ENCODE measurements around the gene EMC10. TPM values are rescaled to one million over a fixed set of nuclear protein-coding genes. Genes with fewer than 3 reads are reported as not detected.

The EMC10 gene
- polyA plus RNA-seq, 1 of the 3 experiments (the other 2 are of a cell fraction) = 218 TPM

DNA sequence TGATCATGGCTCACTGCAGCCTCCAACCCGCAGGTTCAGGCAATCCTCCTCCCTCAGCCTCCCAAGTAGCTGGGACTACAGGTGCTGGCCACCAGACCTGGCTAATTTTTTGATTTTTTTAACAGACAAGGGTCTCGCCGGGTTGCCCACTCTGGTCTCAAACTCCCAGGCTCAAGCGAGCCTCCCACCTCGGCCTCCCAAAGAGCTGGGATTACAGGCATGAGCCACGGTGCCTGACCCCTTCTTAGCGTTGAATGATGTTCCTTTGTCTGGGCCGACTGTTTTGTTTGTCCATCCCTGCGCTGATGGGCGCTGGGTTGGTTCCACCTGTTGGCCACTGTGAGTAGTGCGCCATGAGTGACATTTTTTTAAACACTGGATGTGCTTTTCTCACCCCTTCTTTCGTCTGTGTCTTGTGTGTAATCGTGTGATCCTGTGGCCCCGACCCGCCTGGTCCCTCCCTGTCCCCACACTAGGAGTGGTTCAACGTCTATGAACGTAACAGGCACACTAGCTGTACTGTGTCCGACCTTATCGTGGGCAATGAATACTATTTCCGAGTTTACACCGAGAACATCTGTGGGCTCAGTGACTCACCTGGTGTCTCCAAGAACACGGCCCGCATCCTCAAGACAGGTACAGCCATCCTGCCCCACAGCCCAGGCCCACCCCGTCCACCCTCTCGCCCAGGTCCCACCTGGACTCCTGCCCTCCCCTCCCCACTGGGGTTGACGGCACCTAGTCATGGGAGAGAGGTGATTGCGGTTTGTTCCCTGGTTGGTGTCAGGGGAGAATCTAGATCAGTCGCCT is 15.0 kb upstream of the EMC10 start:
- TF ChIP-seq JUND (IDR thresholded peaks at IDR 0.05) (no peak), EP300 (IDR thresholded peaks at IDR 0.05; ENCODE audit: borderline replicate concordance in 1 of 2, low read depth in 1 of 2, low read length in 1 of 2) (no peak), RFX5 (IDR thresholded peaks at IDR 0.05; ENCODE audit: low read length) (peak; percentile 44; the same call in 1 of the 2 replicates), TCF12 (IDR thresholded peaks at IDR 0.05) (no peak), FOXJ3 (CRISPR knock-in tag; IDR thresholded peaks at IDR 0.05) (no peak), SMC3 (IDR thresholded peaks at IDR 0.05; ENCODE audit: low read depth, low read length) (peak; percentile 93), MEF2A (IDR thresholded peaks at IDR 0.05; ENCODE audit: borderline replicate concordance, low read depth) (no peak), RAD21 (IDR thresholded peaks at IDR 0.05; ENCODE audit: low read length) (peak; percentile 91), NFIC (IDR thresholded peaks at IDR 0.05; ENCODE audit: borderline replicate concordance) (no peak)
- TF ChIP-seq, protein P1, sequence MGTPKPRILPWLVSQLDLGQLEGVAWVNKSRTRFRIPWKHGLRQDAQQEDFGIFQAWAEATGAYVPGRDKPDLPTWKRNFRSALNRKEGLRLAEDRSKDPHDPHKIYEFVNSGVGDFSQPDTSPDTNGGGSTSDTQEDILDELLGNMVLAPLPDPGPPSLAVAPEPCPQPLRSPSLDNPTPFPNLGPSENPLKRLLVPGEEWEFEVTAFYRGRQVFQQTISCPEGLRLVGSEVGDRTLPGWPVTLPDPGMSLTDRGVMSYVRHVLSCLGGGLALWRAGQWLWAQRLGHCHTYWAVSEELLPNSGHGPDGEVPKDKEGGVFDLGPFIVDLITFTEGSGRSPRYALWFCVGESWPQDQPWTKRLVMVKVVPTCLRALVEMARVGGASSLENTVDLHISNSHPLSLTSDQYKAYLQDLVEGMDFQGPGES (IDR thresholded peaks at IDR 0.05; ENCODE audit: low read depth, low read length) = no peak
- TF ChIP-seq, protein P2, sequence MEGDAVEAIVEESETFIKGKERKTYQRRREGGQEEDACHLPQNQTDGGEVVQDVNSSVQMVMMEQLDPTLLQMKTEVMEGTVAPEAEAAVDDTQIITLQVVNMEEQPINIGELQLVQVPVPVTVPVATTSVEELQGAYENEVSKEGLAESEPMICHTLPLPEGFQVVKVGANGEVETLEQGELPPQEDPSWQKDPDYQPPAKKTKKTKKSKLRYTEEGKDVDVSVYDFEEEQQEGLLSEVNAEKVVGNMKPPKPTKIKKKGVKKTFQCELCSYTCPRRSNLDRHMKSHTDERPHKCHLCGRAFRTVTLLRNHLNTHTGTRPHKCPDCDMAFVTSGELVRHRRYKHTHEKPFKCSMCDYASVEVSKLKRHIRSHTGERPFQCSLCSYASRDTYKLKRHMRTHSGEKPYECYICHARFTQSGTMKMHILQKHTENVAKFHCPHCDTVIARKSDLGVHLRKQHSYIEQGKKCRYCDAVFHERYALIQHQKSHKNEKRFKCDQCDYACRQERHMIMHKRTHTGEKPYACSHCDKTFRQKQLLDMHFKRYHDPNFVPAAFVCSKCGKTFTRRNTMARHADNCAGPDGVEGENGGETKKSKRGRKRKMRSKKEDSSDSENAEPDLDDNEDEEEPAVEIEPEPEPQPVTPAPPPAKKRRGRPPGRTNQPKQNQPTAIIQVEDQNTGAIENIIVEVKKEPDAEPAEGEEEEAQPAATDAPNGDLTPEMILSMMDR (IDR thresholded peaks at IDR 0.05) = peak; percentile 81
- TF ChIP-seq, protein P3, sequence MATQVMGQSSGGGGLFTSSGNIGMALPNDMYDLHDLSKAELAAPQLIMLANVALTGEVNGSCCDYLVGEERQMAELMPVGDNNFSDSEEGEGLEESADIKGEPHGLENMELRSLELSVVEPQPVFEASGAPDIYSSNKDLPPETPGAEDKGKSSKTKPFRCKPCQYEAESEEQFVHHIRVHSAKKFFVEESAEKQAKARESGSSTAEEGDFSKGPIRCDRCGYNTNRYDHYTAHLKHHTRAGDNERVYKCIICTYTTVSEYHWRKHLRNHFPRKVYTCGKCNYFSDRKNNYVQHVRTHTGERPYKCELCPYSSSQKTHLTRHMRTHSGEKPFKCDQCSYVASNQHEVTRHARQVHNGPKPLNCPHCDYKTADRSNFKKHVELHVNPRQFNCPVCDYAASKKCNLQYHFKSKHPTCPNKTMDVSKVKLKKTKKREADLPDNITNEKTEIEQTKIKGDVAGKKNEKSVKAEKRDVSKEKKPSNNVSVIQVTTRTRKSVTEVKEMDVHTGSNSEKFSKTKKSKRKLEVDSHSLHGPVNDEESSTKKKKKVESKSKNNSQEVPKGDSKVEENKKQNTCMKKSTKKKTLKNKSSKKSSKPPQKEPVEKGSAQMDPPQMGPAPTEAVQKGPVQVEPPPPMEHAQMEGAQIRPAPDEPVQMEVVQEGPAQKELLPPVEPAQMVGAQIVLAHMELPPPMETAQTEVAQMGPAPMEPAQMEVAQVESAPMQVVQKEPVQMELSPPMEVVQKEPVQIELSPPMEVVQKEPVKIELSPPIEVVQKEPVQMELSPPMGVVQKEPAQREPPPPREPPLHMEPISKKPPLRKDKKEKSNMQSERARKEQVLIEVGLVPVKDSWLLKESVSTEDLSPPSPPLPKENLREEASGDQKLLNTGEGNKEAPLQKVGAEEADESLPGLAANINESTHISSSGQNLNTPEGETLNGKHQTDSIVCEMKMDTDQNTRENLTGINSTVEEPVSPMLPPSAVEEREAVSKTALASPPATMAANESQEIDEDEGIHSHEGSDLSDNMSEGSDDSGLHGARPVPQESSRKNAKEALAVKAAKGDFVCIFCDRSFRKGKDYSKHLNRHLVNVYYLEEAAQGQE (IDR thresholded peaks at IDR 0.05; ENCODE audit: low read depth, low read length) = no peak
- TF ChIP-seq, protein P4, sequence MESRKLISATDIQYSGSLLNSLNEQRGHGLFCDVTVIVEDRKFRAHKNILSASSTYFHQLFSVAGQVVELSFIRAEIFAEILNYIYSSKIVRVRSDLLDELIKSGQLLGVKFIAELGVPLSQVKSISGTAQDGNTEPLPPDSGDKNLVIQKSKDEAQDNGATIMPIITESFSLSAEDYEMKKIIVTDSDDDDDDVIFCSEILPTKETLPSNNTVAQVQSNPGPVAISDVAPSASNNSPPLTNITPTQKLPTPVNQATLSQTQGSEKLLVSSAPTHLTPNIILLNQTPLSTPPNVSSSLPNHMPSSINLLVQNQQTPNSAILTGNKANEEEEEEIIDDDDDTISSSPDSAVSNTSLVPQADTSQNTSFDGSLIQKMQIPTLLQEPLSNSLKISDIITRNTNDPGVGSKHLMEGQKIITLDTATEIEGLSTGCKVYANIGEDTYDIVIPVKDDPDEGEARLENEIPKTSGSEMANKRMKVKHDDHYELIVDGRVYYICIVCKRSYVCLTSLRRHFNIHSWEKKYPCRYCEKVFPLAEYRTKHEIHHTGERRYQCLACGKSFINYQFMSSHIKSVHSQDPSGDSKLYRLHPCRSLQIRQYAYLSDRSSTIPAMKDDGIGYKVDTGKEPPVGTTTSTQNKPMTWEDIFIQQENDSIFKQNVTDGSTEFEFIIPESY (IDR thresholded peaks at IDR 0.05; ENCODE audit: borderline replicate concordance, low read depth) = no peak
- H2AFZ ChIP-seq (ENCODE audit: low read depth) = peak overlapping the region; percentile 48

More for the DNA sequence above, 15.0 kb upstream of the EMC10 start:
- Histone ChIP-seq H3K27me3 (ENCODE audit: insufficient read depth) (peaks cover 5% of the 10 kb centered on the region; the same call in 1 of the 2 replicates), H3K9ac (no peak overlapping the region), H3K9me3 (no peaks in the 10 kb centered on the region), H3K9me2 (no peaks in the 10 kb centered on the region), H3K4me2 (no peak overlapping the region), H3K79me2 (ENCODE audit: insufficient read depth) (no peaks in the 10 kb centered on the region), H3F3A (replicated peaks; ENCODE audit: insufficient read depth) (no peaks in the 10 kb centered on the region), H3K4me3 (ENCODE audit: low read depth in 2 of 2, low read length in 1 of 2) (peak overlapping the region in 1 of 2 experiments; percentile 22; a peak in 1 of 4 replicates), H3K4me1 (ENCODE audit: control insufficient read depth in 1 of 2, insufficient read depth in 2 of 2, low read depth in 1 of 2, low read length in 1 of 2) (peaks cover 0 to 4% of the 10 kb centered on the region in 2 experiments; a peak in 1 of 4 replicates), H3K36me3 (replicated peaks in 1 of 2; ENCODE audit: control insufficient read depth in 1 of 2, insufficient read depth in 2 of 2, low read length in 1 of 2) (no peaks in the 10 kb centered on the region), H4K20me1 (ENCODE audit: insufficient read depth) (no peaks in the 10 kb centered on the region), H3K27ac (ENCODE audit: low read depth in 2 of 2, low read length in 1 of 2) (no peak overlapping the region)
- ChIA-PET POLR2A (interaction anchor here (0.7 to 1.1 kb wide), 3 partner anchors 18 to 93 kb away, joined by 3 read pairs; partner anchors contain the start of gene POLD1), CTCF (interaction anchor here (0.6 to 8.3 kb wide), 30 partner anchors 8 to 209 kb away, joined by 3 to 80 read pairs (median 4); partner anchors contain the start of genes MYBPC2 and POLD1)
- DNase-seq = peak; percentile 93
- 18% methylated on average over 28 of the region's 28 CpGs for WGBS (ENCODE audit: low lambda C conversion rate)

All from SK-N-SH (cell line).